Ovary (tissue), 9 donors: ENCODE results near the gene DNAJC16. TPM values are rescaled to one million over a fixed set of nuclear protein-coding genes. Genes with fewer than 3 reads are reported as not detected.
A peak's percentile ranks its signal among the peaks of the same experiment; 100 is the strongest.
"Not testable (repeated sequence)": the region's sequence is repeated elsewhere in the genome, so short reads cannot be mapped to it uniquely, and the experiment has no call there.

ENCODE experiments used
- DNase-seq, 5 donors: peaks; one replicate each; pipeline ENCODE4 v3.0.0-alpha.2; 2019 to 2020
- H3K27ac ChIP-seq, 2 donors: fragments of 200-600 bp; one replicate each; pipeline versions ENCODE4 v1.5.1 to v1.8.0; 2019 to 2022
- H3K27me3 ChIP-seq: fragments of 200-600 bp; one replicate; pipeline ENCODE4 v1.8.0; 2022
- H3K36me3 ChIP-seq: fragments of 200-600 bp; sonication (generic); one replicate; pipeline ENCODE4 v1.5.1; 2019
- H3K4me1 ChIP-seq: one replicate; pipeline ENCODE4 v1.8.1; 2013; ENCODE audit warnings: mild to moderate bottlenecking, moderate library complexity; ENCODE audit not compliant: insufficient read depth
- H3K4me3 ChIP-seq: fragments of 200-600 bp; sonication (generic); one replicate; pipeline ENCODE4 v1.5.1; 2017
- H3K9me3 ChIP-seq, 2 donors: fragments of 200-600 bp in 1 of 2; sonication (generic) in 1 of 2; one replicate each; pipeline versions ENCODE4 v1.5.1 to v1.8.1; 2013 to 2019; ENCODE audit warnings: mild to moderate bottlenecking in 1 of 2, moderate library complexity in 1 of 2
- CTCF ChIP-seq, 3 donors: fragments of 450-650 bp in 2 of 3; fragments of 200-600 bp in 1 of 3; IDR thresholded peaks; one replicate each; pipeline versions ENCODE4 v1.5.1 to v1.8.0; 2016 to 2022; ENCODE audit warnings: antibody characterized with exemption in 3 of 3, mild to moderate bottlenecking in 1 of 3
- EP300 ChIP-seq: sonication (generic); formaldehyde crosslinking; IDR thresholded peaks from one replicate; pipeline ENCODE4 v1.6.1; 2017; ENCODE audit warnings: antibody characterized with exemption
- POLR2A ChIP-seq: fragments of 450-650 bp; IDR thresholded peaks from one replicate; pipeline ENCODE4 v1.6.1; 2017; ENCODE audit warnings: antibody characterized with exemption, mild to moderate bottlenecking, moderate library complexity
- WGBS, 3 donors: extraction: QIAGEN DNeasy Blood & Tissue Kit in 1 of 3; methylation state at CpG; one replicate each; pipeline versions ENCODE4 v1.1.5 to v1.1.7; 2013 to 2017; 5-methylcytosine and 5-hydroxymethylcytosine counted together
- intact Hi-C, 4 donors: fragments of 100-400 bp; cut with DNase I; formaldehyde crosslinking; loops; one replicate each; pipeline versions ENCODE4 v1.11.0 to v1.15.1; 2022 to 2023
- polyA plus RNA-seq, 2 donors: library from polyadenylated mRNA; stranded (reverse); fragments of 200-250 nt in 1 of 2; fragments of 350-450 nt in 1 of 2; fragmentation: Illumina TruSeq in 1 of 2; extraction: RNeasy Lipid Tissue Mini Kit (QIAGEN cat#74804) in 1 of 2; gene quantifications; one replicate each; pipeline ENCODE4 v1.2.3, GENCODE V29; 2013 to 2014
- total RNA-seq, 7 donors: library from RNA; depleted of rRNA in 2 of 7; stranded (reverse); fragments of >200 nt in 2 of 7; fragmentation: NEBNext Ultra II Directional in 3 of 7; extraction: Animal tissue kit (Norgen Biotek cat#: 25700) in 3 of 7; gene quantifications; one replicate each; pipeline versions ENCODE4 v1.1.0 to v1.2.4, GENCODE V29; 2016 to 2023
- donor health status: DM: no; HTN: no; CAD: no; lungs with moderate emphysema.
- donor health status: DM: no; HTN: no; CAD: no.
- donor health status: Bipolar disorder and iron deficiency.
- donor health status: DM: yes; HTN: yes; CAD: no.
- donor health status: DM: no; HTN: no; CAD: no.
- donor health status: DM: yes; HTN: yes; CAD: no.

DNAJC16 gene
- total and polyA plus RNA-seq, 9 donors = 4.7 to 33.3 (median 17.6) TPM

- TF ChIP-seq POLR2A (no peak), CTCF (IDR thresholded peaks at IDR 0.05) (no peak), EP300 (no peak)
- H3K36me3 ChIP-seq = no peaks in the 10 kb centered on the region
- DNase-seq = peak in 1 of 5 donors; percentile 12
- H3K27ac ChIP-seq = no peak overlapping the region
- H3K4me1 ChIP-seq = no peaks in the 10 kb centered on the region
- intact Hi-C loops = no loop called here
- H3K27me3 ChIP-seq = no peaks in the 10 kb centered on the region
- WGBS, 3 donors = 88 to 94% (median 94%) methylated on average over 3 of the region's 3 CpGs
- H3K4me3 ChIP-seq = no peak overlapping the region
- H3K9me3 ChIP-seq = no peaks in the 10 kb centered on the region
Observed at GRCh38 chr1:15513919-15514318, 12.7 kb upstream of the DNAJC16 start.

GRCh38 chr1:15514557-15514956 is 12.1 kb upstream of the DNAJC16 start:
- H3K4me3 ChIP-seq, H3K9me3 ChIP-seq, H3K36me3 ChIP-seq, H3K4me1 ChIP-seq, H3K27me3 ChIP-seq, H3K27ac ChIP-seq, intact Hi-C loops: not testable (repeated sequence)
- WGBS, 3 donors = 88 to 93% (median 88%) methylated on average over 5 of the region's 5 CpGs
- DNase-seq = peak in 1 of 5 donors; percentile 6

- H3K27ac ChIP-seq = no peak overlapping the region
- no peak overlapping the region for H3K4me3 ChIP-seq
- intact Hi-C loops = no loop called here
- H3K27me3 ChIP-seq = no peaks in the 10 kb centered on the region
- TF ChIP-seq EP300 (no peak), POLR2A (no peak), CTCF (IDR thresholded peaks at IDR 0.05) (no peak)
- 64 to 70% (median 65%) methylated on average over 2 of the region's 2 CpGs for WGBS, 3 donors
- H3K36me3 ChIP-seq = no peaks in the 10 kb centered on the region
- H3K4me1 ChIP-seq = no peaks in the 10 kb centered on the region
- peak in 1 of 5 donors; percentile 2 for DNase-seq
- H3K9me3 ChIP-seq = no peaks in the 10 kb centered on the region
Observed at GRCh38 chr1:15515022-15515663, 11.5 kb upstream of the DNAJC16 start.

- Histone ChIP-seq H3K4me3 (no peak overlapping the region), H3K4me1 (peaks cover 3% of the 10 kb centered on the region), H3K27me3 (no peaks in the 10 kb centered on the region), H3K27ac (no peak overlapping the region), H3K36me3 (no peaks in the 10 kb centered on the region), H3K9me3 (no peaks in the 10 kb centered on the region)
- intact Hi-C loops = loop anchor here in 1 of 4 donors (5.0 kb wide), 1 partner anchor 658 kb away; no protein-coding TSS in a partner anchor
- DNase-seq = peak in 1 of 5 donors; percentile 10
- WGBS, 3 donors = 94 to 98% (median 97%) methylated on average over 3 of the region's 3 CpGs
- no peak for TF ChIP-seq POLR2A
- TF ChIP-seq EP300 = no peak
- TF ChIP-seq CTCF (IDR thresholded peaks at IDR 0.05) = no peak
Observed at GRCh38 chr1:15519625-15520024, 7.0 kb upstream of the DNAJC16 start.

GRCh38 chr1:15521206-15521906 is 5.3 kb upstream of the DNAJC16 start:
- 85 to 88% (median 88%) methylated on average over 17 of the region's 17 CpGs for WGBS, 3 donors
- H3K36me3 ChIP-seq, H3K27me3 ChIP-seq, H3K4me1 ChIP-seq, H3K27ac ChIP-seq, H3K4me3 ChIP-seq, H3K9me3 ChIP-seq: not testable (repeated sequence)
- intact Hi-C loops = loop anchor here in 1 of 4 donors (5.0 kb wide), 1 partner anchor 656 kb away; no protein-coding TSS in a partner anchor
- peak in 1 of 5 donors; percentile 24 for DNase-seq
